HepG2 (cell line): ENCODE data around the gene PLK2. TPM values are rescaled to one million over a fixed set of nuclear protein-coding genes. Genes with fewer than 3 reads are reported as not detected.

ENCODE experiments used
- ATAC-seq: fragments of 200-7000 bp; cut with Tn5 transposase; 3 replicates; pipeline ENCODE4 v1.9.1; 2020; ENCODE audit warnings: mild to moderate bottlenecking, moderate library complexity
- BruUV-seq: library from RNA; stranded (reverse); fragments of 400-500 nt; replicated peaks from 2 replicates; lab custom pipeline; 2021; lab: Mats Ljungman, UMichigan
- CTCF ChIA-PET: fragments of 300-600 bp; formaldehyde crosslinking; extraction: SDS; loops from one replicate; lab custom pipeline; 2021; ENCODE audit warnings: low total read pairs, inconsistent platforms, low intra/inter-chr PET ratio; lab: Yijun Ruan, JAX
- POLR2A ChIA-PET: fragments of 350-600 bp; sonication (Branson Sonifier 250); formaldehyde crosslinking; loops from one replicate; lab custom pipeline; 2020; ENCODE audit warnings: antibody characterized with exemption, inconsistent platforms; lab: Yijun Ruan, JAX
- DNase-seq: peaks from one replicate; pipeline ENCODE4 v3.0.0-alpha.2; 2015; ENCODE audit warnings: low spot score
- FAIRE-seq: peaks from 3 replicates; lab custom pipeline; 2011; peaks lifted over from hg19 to GRCh38; lab: Jason Lieb, UNC
- H2AFZ ChIP-seq: one replicate; pipeline ENCODE4 v1.6.1; 2011; ENCODE audit warnings: low read length, inconsistent platforms
- H3K27ac ChIP-seq: fragments of 300-600 bp; 3 replicates; pipeline ENCODE4 v1.8.0; 2011; ENCODE audit warnings: mixed run types, mild to moderate bottlenecking, mixed read lengths, low read length, inconsistent platforms; ENCODE audit not compliant: insufficient read depth; ENCODE audit errors: extremely low read length
- H3K27me3 ChIP-seq, 2 experiments: fragments of 200-600 bp in 1 of 2; 2 replicates in 1 of 2; 3 replicates in 1 of 2; pipeline versions ENCODE4 v1.6.0 to v1.8.0; 2011; ENCODE audit warnings: low read length in 2 of 2, mild to moderate bottlenecking in 2 of 2, moderate library complexity in 2 of 2, inconsistent platforms in 1 of 2; ENCODE audit not compliant: insufficient read depth in 2 of 2, control insufficient read depth in 1 of 2
- H3K36me3 ChIP-seq, 2 experiments: fragments of 200-600 bp in 1 of 2; replicated peaks in 1 of 2; 2 replicates in 1 of 2; 3 replicates in 1 of 2; pipeline versions ENCODE4 v1.5.1 to v1.8.0; 2011; ENCODE audit warnings: low read length in 2 of 2, inconsistent platforms in 1 of 2; ENCODE audit not compliant: insufficient read depth in 2 of 2, control insufficient read depth in 1 of 2
- H3K4me1 ChIP-seq: 2 replicates; pipeline ENCODE4 v1.5.1; 2012; ENCODE audit warnings: low read length, inconsistent platforms; ENCODE audit not compliant: insufficient read depth
- H3K4me2 ChIP-seq: 2 replicates; pipeline ENCODE4 v1.6.0; 2011; ENCODE audit warnings: low read depth, low read length, inconsistent platforms
- H3K4me3 ChIP-seq, 3 experiments: fragments of 200-600 bp in 1 of 3; sonication (generic), shearing (Covaris generic) in 1 of 3; replicated peaks in 1 of 3; 2 replicates each; pipeline ENCODE4 v1.5.1; 2011 to 2016; ENCODE audit warnings: low read length in 3 of 3, inconsistent platforms in 2 of 3, low read depth in 2 of 3, mild to moderate bottlenecking in 2 of 3, control low read depth in 1 of 3, mixed read lengths in 1 of 3; ENCODE audit not compliant: insufficient read depth in 1 of 3
- H3K79me2 ChIP-seq: one replicate; pipeline ENCODE4 v1.6.1; 2011; ENCODE audit warnings: low read length, inconsistent platforms; ENCODE audit not compliant: insufficient read depth
- H3K9ac ChIP-seq: 2 replicates; pipeline ENCODE4 v1.6.0; 2011; ENCODE audit warnings: mild to moderate bottlenecking, low read depth, low read length, inconsistent platforms; ENCODE audit not compliant: insufficient read depth
- H3K9me3 ChIP-seq: 2 replicates; pipeline ENCODE4 v1.5.1; 2012; ENCODE audit warnings: mild to moderate bottlenecking, low read length
- H4K20me1 ChIP-seq: 2 replicates; pipeline ENCODE4 v1.6.0; 2011; ENCODE audit warnings: inconsistent platforms, mild to moderate bottlenecking, low read length, moderate library complexity; ENCODE audit not compliant: insufficient read depth
- ARID4A ChIP-seq: sonication (generic); formaldehyde crosslinking; IDR thresholded peaks from 2 replicates; pipeline ENCODE4 v1.5.0; 2020; ENCODE audit warnings: mild to moderate bottlenecking, missing genetic modification reagents, borderline replicate concordance
- ARNT2 ChIP-seq: sonication (generic); formaldehyde crosslinking; IDR thresholded peaks from 2 replicates; pipeline ENCODE4 v1.8.0; 2022; ENCODE audit warnings: mild to moderate bottlenecking, low read depth, missing genetic modification reagents, moderate library complexity
- CTCF ChIP-seq: sonication (generic); formaldehyde crosslinking; IDR thresholded peaks from 2 replicates; pipeline ENCODE4 v1.5.0; 2020; ENCODE audit warnings: mild to moderate bottlenecking, missing genetic modification reagents, moderate library complexity
- RFX1 ChIP-seq: fragments of 450-650 bp; IDR thresholded peaks from 2 replicates; pipeline ENCODE4 v1.6.1; 2017
- ZNF883 ChIP-seq: sonication (generic); formaldehyde crosslinking; IDR thresholded peaks from 2 replicates; pipeline ENCODE4 v1.5.1; 2020; ENCODE audit warnings: mild to moderate bottlenecking, missing genetic modification reagents; ENCODE audit errors: not compliant biosample characterization
- WGBS: methylation state at CpG from one replicate; pipeline ENCODE4 v1.1.6; 2017; ENCODE audit warnings: low lambda C conversion rate; 5-methylcytosine and 5-hydroxymethylcytosine counted together
- in situ Hi-C: cut with HindIII; loops from 2 replicates; pipeline ENCODE4 v1.10.0; 2017; ENCODE audit warnings: low pct_unique_long_range_greater_than_20kb; ENCODE audit not compliant: extremely low pct_ligation_motif_present
- intact Hi-C: fragments of 100-400 bp; cut with micrococcal nuclease; formaldehyde crosslinking; loops from one replicate; pipeline ENCODE4 v1.10.0; 2022; ENCODE audit not compliant: unreplicated experiment
- polyA plus RNA-seq, 8 experiments: library from polyadenylated mRNA; depleted of rRNA in 3 of 8; stranded (reverse) in 7 of 8; unstranded in 1 of 8; fragments of >200 nt; fragmentation: Illumina TruSeq in 4 of 8; extraction: Trizol in 4 of 8; gene quantifications; 2 replicates each; pipeline versions ENCODE4 v1.2.1 to v1.2.3, GENCODE V29; 2011 to 2016; ENCODE audit warnings: low read depth in 4 of 8, missing spikeins in 1 of 8, mixed read lengths in 1 of 8; ENCODE audit not compliant: insufficient read depth in 1 of 8
- total RNA-seq, 5 experiments: library from RNA; depleted of rRNA; stranded (reverse); fragments of >200 nt; fragmentation: Illumina TruSeq; extraction: Trizol; gene quantifications; 2 replicates each; pipeline ENCODE4 v1.2.3, GENCODE V29; 2016; ENCODE audit warnings: low read depth in 1 of 5
- TF ChIP-seq, protein P1 (sequence below): sonication (generic); formaldehyde crosslinking; IDR thresholded peaks from 2 replicates; pipeline ENCODE4 v1.4.0; 2020; ENCODE audit warnings: missing genetic modification reagents, borderline replicate concordance

The PLK2 gene
- total and polyA plus RNA-seq, 2 of the 13 experiments (the other 11 are each of a cell fraction or from before 2014, with no cell fraction given): 9.6 to 29.6 TPM

DNA sequence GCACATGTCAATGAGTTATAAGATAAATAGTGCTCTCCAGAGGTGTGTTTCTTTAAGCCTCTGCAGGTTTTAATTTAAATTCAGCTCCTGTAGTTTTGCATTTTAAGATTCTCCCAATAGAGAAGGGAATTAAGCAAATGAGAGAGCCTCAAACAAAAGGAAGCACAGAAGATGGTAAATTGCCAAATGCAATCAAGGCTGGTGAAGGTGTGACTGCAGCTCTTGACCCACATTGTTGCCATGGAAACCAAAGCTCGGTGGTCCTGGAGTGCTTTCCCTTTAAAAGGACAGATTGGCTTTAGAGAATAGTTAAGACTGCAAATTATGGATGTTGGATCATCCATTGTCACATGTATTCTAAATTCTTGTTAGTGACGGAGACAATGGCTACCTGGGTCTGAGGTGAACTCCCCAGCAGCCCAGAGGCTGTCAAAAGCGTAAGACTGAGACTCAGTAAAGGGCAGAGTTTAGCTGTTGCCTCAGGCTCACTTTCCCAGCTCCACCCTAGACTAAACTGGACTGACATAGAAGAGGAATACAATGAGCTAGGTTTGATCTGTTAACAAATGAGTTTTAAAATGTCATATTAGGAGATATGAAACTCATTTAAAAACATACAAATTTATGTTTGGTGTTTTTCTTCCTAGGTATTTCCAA, 43.6 kb upstream of the PLK2 start:
- no peak overlapping the region for H2AFZ ChIP-seq
- no peaks in the 10 kb centered on the region for H3K4me1 ChIP-seq
- CTCF ChIA-PET: no interaction called here
- no peak overlapping the region for H3K27ac ChIP-seq
- no peak overlapping the region for H3K4me3 ChIP-seq
- TF ChIP-seq, protein P1, sequence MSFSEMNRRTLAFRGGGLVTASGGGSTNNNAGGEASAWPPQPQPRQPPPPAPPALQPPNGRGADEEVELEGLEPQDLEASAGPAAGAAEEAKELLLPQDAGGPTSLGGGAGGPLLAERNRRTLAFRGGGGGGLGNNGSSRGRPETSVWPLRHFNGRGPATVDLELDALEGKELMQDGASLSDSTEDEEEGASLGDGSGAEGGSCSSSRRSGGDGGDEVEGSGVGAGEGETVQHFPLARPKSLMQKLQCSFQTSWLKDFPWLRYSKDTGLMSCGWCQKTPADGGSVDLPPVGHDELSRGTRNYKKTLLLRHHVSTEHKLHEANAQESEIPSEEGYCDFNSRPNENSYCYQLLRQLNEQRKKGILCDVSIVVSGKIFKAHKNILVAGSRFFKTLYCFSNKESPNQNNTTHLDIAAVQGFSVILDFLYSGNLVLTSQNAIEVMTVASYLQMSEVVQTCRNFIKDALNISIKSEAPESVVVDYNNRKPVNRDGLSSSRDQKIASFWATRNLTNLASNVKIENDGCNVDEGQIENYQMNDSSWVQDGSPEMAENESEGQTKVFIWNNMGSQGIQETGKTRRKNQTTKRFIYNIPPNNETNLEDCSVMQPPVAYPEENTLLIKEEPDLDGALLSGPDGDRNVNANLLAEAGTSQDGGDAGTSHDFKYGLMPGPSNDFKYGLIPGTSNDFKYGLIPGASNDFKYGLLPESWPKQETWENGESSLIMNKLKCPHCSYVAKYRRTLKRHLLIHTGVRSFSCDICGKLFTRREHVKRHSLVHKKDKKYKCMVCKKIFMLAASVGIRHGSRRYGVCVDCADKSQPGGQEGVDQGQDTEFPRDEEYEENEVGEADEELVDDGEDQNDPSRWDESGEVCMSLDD (CRISPR knock-in tag): no peak
- TF ChIP-seq RFX1: peak; percentile 13; the same call in 1 of the 2 replicates
- POLR2A ChIA-PET: no interaction called here
- in situ Hi-C loops (loop anchor here (25.0 kb wide), 1 partner anchor 309 kb away; no protein-coding TSS in a partner anchor), intact Hi-C loops (no loop called here)
- H3K27me3 ChIP-seq: no peaks in the 10 kb centered on the region
- H3K36me3 ChIP-seq: no peaks in the 10 kb centered on the region
- DNase-seq: no peak
- ATAC-seq: no peak
- no peaks in the 10 kb centered on the region for H3K9me3 ChIP-seq
- WGBS: 18% methylated on average over 3 of the region's 3 CpGs
- no TSS peak for BruUV-seq
- H3K4me2 ChIP-seq: no peak overlapping the region
- H3K9ac ChIP-seq: no peak overlapping the region
- H3K79me2 ChIP-seq: no peaks in the 10 kb centered on the region
- no peak for FAIRE-seq
- no peaks in the 10 kb centered on the region for H4K20me1 ChIP-seq

GRCh38 chr5:58501778-58502417, 42.0 kb upstream of the PLK2 start:
- intact Hi-C loops: no loop called here
- H3K27ac ChIP-seq: no peak overlapping the region
- no peaks in the 10 kb centered on the region for H3K79me2 ChIP-seq
- in situ Hi-C loops: loop anchor here (25.0 kb wide), 1 partner anchor 310 kb away; no protein-coding TSS in a partner anchor
- ChIA-PET POLR2A (no interaction called here), CTCF (no interaction called here)
- H3K4me1 ChIP-seq: no peaks in the 10 kb centered on the region
- no peaks in the 10 kb centered on the region for H4K20me1 ChIP-seq
- no peak for FAIRE-seq
- H3K4me3 ChIP-seq: no peak overlapping the region
- ATAC-seq: peak; percentile 35; the same call in 2 of the 3 replicates
- H3K36me3 ChIP-seq: no peaks in the 10 kb centered on the region
- no peak overlapping the region for H3K9ac ChIP-seq
- no peak for DNase-seq
- BruUV-seq: no TSS peak
- H3K27me3 ChIP-seq: no peaks in the 10 kb centered on the region
- WGBS: 6% methylated on average over 2 of the region's 2 CpGs
- H3K9me3 ChIP-seq: no peaks in the 10 kb centered on the region
- no peak overlapping the region for H3K4me2 ChIP-seq
- no peak overlapping the region for H2AFZ ChIP-seq
- TF ChIP-seq ZNF883 (CRISPR knock-in tag) (no peak), ARNT2 (CRISPR knock-in tag) (no peak), ARID4A (CRISPR knock-in tag) (no peak), CTCF (CRISPR knock-in tag) (0 out of 2 replicates have a peak, but pooled peaks have one; percentile 12)
